ENCODE measurements around the gene CEMIP2. TPM values are rescaled to one million over a fixed set of nuclear protein-coding genes. Genes with fewer than 3 reads are reported as not detected.

The CEMIP2 gene
- total and polyA plus RNA-seq, 2 donors (not counting 3 experiments of a cell fraction or from before 2014, with no cell fraction given), result 41.6 to 44.3 TPM

DNA sequence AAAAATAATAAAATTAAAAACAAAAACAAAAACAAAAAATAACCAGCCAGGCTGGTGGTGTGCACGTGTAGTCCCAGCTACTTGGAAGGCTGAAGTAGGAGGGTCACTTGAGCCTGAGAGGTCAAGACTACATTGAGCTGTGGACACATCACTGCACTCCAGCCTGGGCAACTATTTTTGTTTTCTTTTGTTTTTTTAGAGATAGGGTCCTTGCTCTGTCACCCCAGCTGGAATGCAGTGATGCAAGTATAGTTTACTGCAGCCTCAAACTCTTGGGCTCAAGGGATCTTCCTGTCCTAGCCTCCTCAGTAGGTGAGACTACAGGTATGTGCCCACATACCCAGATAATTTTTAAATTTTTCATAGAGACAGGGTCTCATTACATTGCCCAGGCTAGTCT lies 80.6 kb downstream of the CEMIP2 start:
- BruUV-seq (replicated peaks), result no TSS peak
- CTCF ChIA-PET, result no interaction called here
- no peak overlapping the region for H3K27ac ChIP-seq (ENCODE audit: insufficient read depth, low read depth, low read length)

More for the DNA sequence above, 80.6 kb downstream of the CEMIP2 start:
- Histone ChIP-seq H3K36me3 (ENCODE audit: control insufficient read depth in 2 of 2, extremely low read depth in 1 of 2, insufficient read depth in 2 of 2, low read length in 2 of 2) (peaks cover 0 to 3% of the 10 kb centered on the region in 2 experiments), H3K79me2 (ENCODE audit: control insufficient read depth, insufficient read depth, low read length) (no peaks in the 10 kb centered on the region), H3K9me3 (replicated peaks; ENCODE audit: control insufficient read depth, insufficient read depth, low read length) (no peaks in the 10 kb centered on the region), H4K20me1 (replicated peaks; ENCODE audit: control insufficient read depth, extremely low read depth, insufficient read depth, low read length) (no peaks in the 10 kb centered on the region), H2AFZ (ENCODE audit: low read depth, low read length) (no peak overlapping the region), H3K4me2 (ENCODE audit: insufficient read depth, low read length) (no peak overlapping the region), H3K9ac (replicated peaks; ENCODE audit: extremely low read depth, insufficient read depth, low read length) (no peak overlapping the region), H3K4me1 (ENCODE audit: control insufficient read depth, extremely low read depth, insufficient read depth, low read length) (peaks cover 4% of the 10 kb centered on the region), H3K27me3 (ENCODE audit: control insufficient read depth in 2 of 2, insufficient read depth in 2 of 2, low read length in 2 of 2) (no peaks in the 10 kb centered on the region), H3K4me3 (replicated peaks in 1 of 3; ENCODE audit: insufficient read depth in 1 of 3, low read depth in 1 of 3, low read length in 3 of 3) (no peak overlapping the region), H3K9me1 (replicated peaks; ENCODE audit: control insufficient read depth, extremely low read depth, insufficient read depth, low read length) (no peaks in the 10 kb centered on the region)
- no peak for DNase-seq (ENCODE audit: low read depth, low spot score)
- POLR2A ChIA-PET, result no interaction called here
- intact Hi-C loops (cut with micrococcal nuclease) (no loop called here), dilution Hi-C loops (cut with MboI; ENCODE audit: extremely low pct_ligation_motif_present, low sequenced_read_pairs) (no loop called here)
- TF ChIP-seq EZH2 (IDR thresholded peaks at IDR 0.05; ENCODE audit: borderline replicate concordance, low read depth, low read length, severe bottlenecking) (no peak), JUN (IDR thresholded peaks at IDR 0.05; ENCODE audit: borderline replicate concordance, insufficient read depth, insufficient read length, low read depth) (no peak), POLR2A (IDR thresholded peaks at IDR 0.05; ENCODE audit: low read depth, low read length) (no peak), MYC (IDR thresholded peaks at IDR 0.05; ENCODE audit: low read depth, low read length) (no peak), FOS (IDR thresholded peaks at IDR 0.05; ENCODE audit: borderline replicate concordance, insufficient read depth, low read length) (no peak), GATA2 (IDR thresholded peaks at IDR 0.05; ENCODE audit: insufficient read depth, insufficient read length, low read depth, low read length) (no peak), CTCF (IDR thresholded peaks at IDR 0.05; ENCODE audit: extremely low read depth in 1 of 2, insufficient read depth in 1 of 2, low read depth in 1 of 2, low read length in 2 of 2) (no peak), POLR2AphosphoS5 (IDR thresholded peaks at IDR 0.05; ENCODE audit: insufficient read depth, low read depth, low read length) (no peak)
- TF ChIP-seq, protein P1, sequence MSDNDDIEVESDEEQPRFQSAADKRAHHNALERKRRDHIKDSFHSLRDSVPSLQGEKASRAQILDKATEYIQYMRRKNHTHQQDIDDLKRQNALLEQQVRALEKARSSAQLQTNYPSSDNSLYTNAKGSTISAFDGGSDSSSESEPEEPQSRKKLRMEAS (IDR thresholded peaks at IDR 0.05; ENCODE audit: insufficient read depth, insufficient read length), result no peak
- FAIRE-seq, result no peak
